HG03521 (cell line): ENCODE results near the gene EBF4.
"Not testable (repeated sequence)": the region's sequence is repeated elsewhere in the genome, so short reads cannot be mapped to it uniquely, and the experiment has no call there.

Experiments
- ATAC-seq: cut with Tn5 transposase; IDR thresholded peaks from one replicate; pipeline ENCODE4 v1.9.1; 2021; ENCODE audit warnings: mild to moderate bottlenecking, moderate library complexity; ENCODE audit not compliant: unreplicated experiment

Gene EBF4

DNA sequence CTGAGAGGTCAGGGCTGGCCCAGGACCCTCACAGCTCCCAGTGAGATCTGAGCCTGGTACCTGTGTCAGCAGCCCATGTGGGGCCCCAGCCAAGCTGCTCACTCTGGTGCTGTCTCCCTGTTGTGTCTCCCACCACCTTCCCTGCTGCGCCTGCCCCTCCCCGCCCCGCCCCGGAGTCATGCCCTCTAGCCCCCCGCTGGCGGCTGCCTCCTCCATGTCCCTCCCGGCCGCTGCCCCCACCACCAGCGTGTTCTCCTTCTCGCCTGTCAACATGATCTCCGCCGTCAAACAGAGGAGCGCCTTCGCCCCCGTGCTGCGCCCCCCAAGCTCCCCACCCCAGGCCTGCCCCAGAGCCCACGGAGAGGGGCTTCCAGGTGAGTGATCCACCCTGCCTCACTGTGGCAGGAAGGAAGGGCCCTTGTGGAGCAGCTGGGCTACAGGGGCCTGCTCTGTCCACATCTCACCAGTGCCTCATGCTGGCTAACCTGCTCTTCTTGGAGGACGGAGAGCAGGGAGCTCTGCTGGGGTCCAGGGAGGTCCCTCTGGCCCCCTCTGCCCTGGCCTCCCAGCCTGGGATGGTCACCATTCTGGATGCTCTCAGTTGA is 63.0 kb downstream of the EBF4 start:
- ATAC-seq = no peak

DNA sequence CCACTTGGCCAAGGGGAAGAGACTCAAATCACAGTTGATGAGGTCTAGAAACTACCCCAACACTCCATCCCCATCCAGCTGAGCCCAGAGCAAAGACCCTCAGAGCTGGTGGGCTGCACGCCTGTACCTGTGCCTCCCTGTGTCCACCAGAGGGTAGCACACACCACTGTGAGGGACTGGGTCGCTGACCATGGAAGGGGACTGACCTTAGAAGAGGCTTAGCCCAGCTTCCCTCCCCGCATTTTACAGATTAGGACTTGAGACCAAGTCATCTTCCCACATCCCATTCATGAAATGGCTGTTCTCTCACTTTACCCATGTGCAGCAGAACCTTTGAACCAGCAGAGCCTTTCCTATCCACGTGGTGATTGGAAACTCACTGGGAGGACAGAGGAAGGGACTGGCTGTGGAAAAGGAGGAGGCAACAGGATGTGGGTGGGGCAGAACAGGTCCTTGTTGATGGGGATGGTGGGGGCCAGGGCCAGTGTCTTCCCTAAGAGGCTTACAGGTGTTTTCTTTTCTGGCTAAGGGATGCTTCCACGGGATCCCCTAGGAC is 63.6 kb downstream of the EBF4 start:
- no peak for ATAC-seq

DNA sequence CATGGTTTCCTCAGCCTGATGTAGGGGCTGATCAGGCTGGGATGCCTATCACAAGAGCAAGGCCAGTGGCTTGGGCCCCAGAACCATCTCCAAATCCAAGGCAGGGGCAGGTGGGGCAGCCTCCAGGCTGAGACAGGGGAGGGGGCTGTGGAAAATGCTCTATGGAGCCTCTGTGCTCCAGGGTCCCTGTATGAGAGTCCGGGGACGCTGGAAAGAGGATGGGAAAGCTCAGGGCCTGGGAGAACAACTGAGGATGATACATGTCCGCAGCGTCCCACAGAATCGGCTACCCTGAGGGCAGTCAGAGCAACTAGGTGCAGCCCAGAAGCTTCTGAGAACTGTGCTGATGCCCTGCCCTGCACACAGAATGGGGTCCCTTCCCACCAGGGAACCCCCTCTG is 64.4 kb downstream of the EBF4 start:
- no peak for ATAC-seq

DNA sequence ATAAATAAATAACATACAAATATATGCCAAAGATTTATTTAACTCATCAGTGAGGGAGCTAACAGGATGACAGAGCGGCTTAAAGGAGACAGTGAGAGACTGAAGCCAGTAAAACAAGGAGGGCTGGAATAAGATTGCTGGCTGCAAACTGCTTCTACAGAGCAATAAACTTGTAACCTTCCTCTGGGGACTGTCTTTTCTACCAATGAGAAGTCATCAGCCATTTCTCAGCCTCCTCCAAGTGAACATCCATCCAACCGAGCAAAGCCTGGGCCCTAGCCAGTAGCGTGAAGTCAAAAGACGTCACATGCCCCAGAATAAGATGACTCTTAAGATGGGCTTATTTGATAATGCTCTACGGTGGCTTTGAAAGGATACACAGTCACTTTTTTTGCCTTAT is 65.4 kb downstream of the EBF4 start:
- ATAC-seq = no peak

DNA sequence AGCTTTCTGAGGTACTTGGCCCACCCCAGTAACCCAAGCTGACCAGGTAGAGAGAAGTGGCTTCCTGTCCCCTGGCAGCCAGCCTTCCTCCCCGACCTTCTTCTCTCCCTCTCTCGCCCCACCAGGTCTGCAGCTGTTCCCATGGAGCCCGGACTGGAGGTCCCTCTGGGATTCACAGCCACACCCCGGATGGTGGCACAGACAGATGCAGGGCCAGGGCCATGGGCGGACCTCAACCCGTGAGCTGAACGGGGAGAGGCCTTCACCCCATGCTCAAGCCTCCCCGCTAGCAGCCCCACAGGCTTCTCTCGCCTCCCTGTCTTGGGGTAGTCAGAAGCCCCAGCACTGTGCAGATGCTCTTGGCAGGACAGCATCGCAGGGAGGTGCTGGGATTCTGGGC is 66.6 kb downstream of the EBF4 start:
- ATAC-seq = no peak

DNA sequence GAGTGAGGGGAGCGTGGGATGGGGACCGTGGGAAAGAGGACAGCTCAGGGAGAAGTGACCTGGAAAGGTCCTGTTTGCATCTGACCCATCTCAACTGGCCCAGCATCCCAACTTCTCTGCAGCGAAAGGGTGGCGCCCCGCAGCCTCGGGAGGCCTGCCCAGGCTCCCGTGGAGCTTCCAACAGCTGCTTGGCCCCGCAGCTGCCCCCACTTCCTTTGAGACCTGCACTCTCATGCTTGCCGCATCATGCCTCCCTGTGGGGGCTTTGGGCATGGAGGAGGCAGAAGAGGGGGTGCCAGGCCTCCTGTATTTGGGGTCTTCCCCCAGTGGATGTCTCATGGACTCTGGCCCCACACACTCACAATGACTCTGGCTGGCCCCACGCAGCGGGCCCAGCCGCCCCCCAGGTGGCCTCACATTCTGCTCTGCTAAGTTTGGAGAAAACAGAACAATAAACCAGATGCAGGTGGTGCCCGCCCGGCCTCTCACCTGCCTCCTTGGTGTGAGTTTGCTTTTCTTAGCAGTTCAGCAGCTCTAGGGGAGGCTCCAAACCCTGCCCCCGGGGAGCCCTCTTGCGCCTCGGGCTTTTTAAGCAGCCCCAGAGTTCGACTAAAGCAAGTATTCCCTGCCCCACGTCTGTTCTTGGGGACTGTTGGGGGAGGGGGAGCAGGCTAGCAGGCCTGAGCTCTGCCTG is 67.2 kb downstream of the EBF4 start:
- no peak for ATAC-seq

DNA sequence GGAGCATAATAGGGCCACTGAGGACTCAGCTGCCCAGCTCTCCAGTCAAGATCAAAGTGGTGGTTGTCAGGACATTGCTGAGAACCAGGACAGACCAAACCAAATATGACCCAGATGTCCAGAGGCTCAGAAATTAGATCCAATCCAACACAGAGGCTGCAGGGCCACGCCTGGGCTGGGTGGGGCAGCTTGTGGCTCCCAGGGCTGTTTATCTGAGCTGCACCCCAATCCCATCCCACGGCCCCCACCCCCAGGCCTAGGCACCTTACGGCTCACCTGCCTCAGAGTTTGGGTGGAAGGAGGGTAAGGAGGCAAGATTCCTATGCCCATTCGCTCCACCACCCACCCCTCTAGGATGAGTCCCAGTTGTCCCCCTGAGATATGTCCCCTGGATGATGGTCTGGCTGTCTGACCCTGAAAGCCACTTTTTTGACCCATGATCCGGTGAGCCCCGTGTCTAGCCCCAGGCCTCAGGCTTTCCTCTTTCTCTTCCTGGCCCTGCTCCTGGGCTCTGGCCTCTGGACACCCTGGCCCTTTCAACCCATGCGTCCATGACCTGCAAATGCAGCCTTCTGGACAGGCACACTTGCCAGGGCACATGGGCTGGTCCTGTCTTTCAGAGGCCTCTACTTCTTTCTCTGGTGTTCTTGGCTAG is 67.8 kb downstream of the EBF4 start:
- ATAC-seq = no peak

DNA sequence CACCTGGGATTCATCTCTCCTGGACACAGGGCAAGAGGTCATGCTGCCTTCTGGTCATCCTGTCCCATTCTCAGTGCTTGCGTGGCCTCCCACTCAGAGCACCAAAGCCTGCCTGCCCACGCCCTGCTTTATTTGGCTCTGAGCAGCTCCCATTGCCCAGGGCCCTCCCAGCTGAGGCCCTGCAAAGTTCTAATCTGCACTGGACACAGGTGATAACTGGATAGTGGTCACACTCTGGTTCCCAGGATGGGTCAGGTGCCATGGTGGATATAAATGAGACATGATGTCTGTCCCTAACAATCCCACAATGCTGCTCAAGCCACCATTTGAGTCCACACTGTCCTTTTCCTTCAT is 68.3 kb downstream of the EBF4 start:
- ATAC-seq = no peak

DNA sequence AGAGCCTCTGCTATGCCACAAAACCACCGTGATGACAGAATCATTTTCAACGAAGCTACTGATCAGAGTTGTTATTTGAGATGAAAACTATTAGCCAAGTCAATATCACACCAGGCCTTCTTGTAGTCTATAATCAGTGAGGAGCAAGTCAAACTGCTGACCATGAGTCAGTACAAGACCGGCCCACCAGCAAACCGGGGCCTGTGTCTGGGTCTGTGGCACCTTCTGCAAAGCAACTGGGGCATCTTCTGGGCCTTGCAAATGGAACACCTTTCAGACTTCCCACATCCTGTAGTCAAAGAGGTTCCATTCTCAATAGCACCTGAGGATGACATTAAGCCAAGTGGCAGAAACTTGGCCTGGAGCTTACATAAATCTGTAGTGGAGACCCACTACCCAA is 69.3 kb downstream of the EBF4 start:
- ATAC-seq = no peak

DNA sequence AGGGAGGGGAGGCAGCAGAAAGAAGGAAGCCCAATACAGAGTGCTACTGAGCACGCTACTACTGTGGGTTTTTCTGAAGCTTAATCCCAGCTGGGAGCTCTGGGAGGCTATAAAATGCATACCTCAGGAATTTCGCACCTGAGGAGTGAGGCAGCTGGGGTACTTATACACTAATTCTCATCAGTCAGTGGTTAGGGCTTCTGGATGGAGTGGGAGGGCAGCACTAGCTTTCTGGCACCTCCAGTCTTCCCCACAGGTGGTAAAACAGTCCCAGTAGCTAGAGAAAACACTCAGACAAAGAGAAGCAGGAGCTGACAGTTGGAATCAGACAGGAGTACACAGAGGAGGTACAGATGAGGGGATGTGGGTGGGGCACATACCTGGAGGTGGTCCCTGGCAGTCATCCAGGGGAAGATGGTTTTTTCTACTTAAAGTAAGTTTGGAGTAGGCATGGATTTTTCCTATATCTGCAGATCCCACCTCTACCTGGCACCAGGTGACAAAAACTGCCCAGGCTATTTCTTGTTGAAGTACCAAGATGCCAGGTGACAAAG is 70.1 kb downstream of the EBF4 start:
- no peak for ATAC-seq

DNA sequence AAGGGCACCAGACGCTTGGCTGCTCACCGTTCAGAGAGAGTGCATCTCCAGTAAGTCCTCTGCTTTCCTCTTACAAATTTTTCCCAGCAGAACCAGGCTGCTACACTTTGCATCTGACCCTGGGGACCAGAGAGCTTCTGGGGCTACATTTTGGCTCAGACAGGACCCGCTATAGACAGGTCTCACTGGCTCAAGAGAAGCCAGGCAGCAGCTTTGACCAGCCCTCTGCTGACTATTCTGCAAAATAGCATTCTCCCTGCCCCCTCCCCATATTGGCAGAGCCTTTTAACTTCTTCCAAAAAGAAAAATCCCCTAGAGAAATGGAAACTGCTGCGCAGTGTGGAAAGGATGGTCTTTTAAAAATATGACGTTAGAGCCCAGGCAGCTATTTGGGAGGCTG is 70.6 kb downstream of the EBF4 start:
- no peak for ATAC-seq

DNA sequence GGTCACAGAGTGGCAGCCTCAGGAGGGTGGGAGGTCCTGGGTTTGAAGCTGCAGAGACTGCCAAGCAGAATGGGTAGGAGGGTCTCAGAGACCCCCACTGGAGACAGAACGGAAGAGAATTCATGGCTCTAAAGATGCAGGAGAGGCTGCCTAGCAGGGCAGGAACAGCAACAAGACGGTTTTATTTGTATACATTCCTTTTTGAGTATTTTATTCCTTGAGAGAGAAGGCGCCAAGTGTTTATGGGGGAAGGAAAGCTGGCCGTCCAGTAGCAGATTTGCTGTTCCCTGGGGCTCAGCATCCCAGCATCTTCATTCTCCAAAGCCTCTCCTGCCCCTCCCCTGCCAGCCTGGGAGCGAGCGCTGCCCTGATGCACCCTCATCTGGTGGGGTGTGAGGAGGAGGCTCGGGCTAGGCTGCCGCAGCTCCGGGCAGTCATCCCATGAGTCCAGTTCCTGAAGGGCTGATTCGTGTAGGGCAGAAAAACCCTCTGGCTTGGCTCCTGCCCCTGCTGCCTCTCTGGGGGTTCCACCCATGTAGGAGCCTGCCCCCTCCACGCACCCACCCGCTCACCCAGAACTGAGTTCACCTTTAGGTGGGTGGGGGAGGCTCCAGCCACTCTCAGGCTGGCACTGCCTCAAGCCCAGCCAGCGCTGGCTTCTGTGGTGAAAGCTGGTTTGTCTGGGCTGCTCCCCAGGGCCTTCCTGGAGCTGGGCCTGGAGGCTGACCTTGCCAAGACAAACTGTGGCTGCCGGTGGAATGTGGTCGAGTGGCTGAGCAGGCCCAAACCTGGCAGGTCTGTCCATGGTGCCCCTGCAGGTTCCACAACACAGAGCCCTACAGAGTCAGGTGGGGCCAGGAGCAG is 75.4 kb downstream of the EBF4 start:
- no peak for ATAC-seq

DNA sequence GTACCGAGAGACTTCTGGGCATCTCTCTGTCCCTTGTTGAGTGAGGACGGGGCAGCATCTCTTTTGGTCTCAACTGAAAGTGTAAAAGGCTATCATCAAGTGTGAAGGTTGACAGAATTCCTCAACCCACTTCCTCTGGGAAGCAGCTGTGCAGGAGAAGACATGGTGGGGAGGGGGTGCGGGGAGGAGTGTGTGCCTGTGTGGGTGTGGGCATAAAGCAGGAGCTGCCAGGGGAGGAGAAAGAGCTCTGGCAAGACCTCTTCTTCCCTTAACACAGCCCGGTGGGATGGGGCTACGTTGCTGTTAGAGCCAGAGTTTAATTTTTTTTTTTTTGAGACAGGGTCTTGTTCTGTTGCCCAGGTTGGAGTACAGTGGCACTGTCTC is 76.0 kb downstream of the EBF4 start:
- no peak for ATAC-seq

DNA sequence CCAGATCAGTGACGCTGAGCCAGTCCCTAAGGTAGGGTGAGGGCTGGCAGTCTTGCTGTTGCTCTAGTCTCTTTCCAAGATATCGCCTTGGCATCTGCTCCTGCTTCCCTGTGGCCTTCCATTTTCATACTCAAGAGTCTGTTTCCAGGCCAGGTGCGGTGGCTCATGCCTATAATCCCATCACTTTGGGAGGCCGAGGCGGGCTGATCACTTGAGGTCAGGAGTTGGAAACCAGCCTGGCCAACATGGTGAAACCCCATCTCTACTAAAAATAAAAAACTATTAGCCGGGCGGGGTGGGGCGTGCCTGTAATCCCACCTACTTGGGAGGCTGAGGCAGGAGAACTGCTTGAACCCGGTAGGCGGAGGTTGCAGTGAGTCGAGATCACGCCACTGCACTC is 77.5 kb downstream of the EBF4 start:
- not testable (repeated sequence) for ATAC-seq

DNA sequence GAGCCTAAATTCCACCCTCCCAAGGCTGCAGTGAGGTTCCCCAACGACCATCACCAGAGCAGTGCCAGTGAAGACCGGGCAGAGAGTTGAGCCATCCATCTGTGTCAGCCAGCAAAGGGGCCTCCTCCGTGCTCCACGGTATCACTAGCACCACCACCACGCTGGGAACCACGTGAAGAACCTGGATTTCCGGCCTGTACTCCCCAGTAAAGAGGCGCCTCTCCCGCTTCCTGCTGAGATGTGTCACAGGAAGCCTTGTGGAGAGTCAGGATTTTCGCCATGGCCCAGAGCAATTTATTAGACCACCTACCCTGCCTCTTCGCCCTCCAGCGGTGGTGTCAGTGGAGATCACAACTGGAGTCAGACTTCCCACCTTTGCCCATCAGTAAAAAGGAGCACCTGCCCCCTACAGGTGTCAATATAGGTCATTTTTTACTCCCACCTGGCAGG is 79.1 kb downstream of the EBF4 start:
- ATAC-seq = no peak

DNA sequence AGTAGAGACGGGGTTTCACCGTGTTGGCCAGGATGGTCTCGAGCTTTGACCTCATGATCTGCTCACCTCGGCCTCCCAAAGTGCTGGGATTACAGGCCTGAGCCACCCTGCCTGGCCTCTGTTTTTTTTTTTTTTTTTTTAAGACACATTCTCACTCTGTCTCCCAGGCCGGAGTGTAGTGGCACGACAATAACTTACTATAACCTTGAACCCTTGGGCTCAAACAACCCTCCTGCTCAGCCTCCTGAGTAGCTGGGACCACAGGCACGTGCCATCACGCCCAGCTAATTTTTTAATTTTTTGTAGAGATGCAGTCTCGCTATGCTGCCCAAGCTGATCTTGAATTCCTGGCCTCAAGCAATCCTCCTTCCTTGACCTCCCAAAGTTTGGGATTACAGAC is 81.2 kb downstream of the EBF4 start:
- ATAC-seq = no peak

DNA sequence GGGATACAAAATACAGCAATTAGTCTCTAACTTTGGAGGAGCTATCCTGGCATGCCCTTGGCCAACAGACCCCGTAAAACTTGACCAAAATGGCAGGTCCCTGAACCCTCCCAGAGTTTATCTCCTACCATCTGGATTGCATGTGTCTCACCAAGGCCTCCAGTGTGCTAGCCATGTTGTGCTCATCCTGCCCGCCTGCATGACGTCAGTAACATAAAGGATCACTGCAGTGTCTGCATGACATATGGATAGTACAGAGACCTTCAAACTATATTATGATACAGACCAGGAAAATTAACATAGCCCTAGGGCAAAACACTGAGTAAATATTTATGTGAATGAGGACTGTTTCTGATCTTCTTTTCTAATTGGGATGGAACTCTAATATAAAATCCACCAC is 82.6 kb downstream of the EBF4 start:
- no peak for ATAC-seq

DNA sequence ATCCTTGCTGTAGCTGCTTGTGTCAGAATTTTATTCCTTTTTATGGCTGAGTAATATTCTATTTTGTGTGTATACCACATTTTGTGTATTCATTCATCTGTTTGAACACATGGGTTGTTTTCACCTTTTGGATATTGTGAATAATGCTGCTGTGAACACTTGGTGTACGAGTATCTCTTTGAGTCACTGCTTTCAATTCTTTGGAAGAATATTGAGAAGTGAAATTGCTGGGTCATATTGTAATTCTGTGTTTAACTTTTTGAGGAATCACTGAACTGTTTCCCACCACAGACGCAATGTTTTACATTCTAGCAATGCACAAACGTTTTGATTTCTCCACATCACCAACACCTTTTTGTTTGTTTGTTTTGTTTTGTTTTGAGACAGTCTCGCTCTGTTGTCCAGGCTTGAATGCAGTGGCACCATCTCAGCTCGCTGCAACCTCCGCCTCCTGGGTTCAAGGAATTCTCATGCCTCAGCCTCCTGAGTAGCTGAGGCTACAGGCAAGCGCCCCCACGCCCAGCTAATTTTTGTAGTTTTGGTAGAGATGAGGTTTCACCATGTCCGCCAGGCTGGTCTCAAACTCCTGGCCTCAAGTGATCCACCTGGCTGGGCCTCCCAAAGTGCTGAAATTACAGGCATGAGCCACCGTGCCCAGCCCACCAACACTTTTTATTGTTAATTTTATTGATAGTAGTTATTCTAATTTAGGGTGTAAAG is 86.2 kb downstream of the EBF4 start:
- ATAC-seq = no peak

DNA sequence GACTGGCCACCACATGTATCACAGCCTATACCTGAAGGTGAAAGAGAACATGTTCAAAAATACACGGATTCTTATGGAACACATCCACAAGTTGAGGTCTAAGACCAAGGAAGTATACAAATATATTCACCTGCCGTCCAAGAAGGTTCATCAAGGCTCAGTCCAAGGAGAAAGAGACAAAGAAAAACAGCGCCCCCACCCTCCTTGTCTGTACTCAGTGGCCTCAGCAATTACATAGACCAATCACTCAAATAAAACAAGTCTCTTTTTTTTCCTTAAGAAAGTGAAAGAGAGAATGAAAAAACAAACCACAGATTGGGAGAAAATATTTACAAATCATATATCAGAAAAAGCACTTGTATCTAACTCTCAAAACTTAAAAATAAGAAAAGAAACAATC is 88.4 kb downstream of the EBF4 start:
- no peak for ATAC-seq

DNA sequence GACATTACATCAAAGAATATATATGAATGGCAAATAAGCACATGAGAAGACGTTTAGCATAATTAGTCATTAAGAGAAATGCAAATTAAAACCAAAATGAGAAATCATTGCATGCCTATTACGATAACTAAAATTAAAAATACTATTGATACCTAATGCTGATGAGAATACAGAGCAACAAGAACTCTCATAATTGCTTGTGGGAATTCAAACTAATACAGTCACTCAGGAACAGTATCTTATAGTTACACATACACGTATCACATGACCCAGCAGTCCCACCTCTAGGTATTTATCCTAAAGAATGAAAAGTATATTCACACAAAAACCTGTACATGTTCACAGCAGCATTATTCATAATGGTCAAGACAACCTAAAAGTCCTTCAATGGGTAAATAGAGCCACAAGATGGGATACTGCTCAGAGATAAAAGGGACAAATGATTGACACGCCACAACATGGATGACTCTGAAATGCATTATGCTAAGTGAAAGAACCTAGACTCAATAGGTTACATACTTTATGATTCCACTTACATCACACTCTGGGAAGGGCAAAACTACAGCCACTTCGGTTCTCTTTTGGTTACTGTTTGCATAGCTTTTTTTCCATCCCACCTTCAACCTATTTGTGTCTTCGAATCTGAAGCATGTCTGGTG is 91.5 kb downstream of the EBF4 start:
- ATAC-seq = no peak
